GM13976 (cell line): ENCODE measurements around the gene EXD2.

Experiments used
- DNase-seq: peaks from one replicate; pipeline ENCODE4 v3.0.0; 2012; ENCODE audit warnings: low spot score
- CTCF ChIP-seq: IDR thresholded peaks from 2 replicates; pipeline ENCODE4 v1.5.1; 2012; ENCODE audit warnings: borderline replicate concordance, mild to moderate bottlenecking; ENCODE audit not compliant: insufficient read depth; ENCODE audit errors: extremely low read depth, missing control alignments, control extremely low read depth
- in situ Hi-C: fragments of 300-500 bp; cut with MboI; formaldehyde crosslinking; loops from one replicate; pipeline ENCODE4 v1.12.0; 2022; ENCODE audit warnings: low sequenced_read_pairs, mixed read lengths, inconsistent platforms; ENCODE audit not compliant: unreplicated experiment

The EXD2 gene

GRCh38 chr14:69259168-69259526 is 67.8 kb downstream of the EXD2 start:
- no peak for DNase-seq
- in situ Hi-C loops, result no loop called here
- TF ChIP-seq CTCF, result no peak

- TF ChIP-seq CTCF, result no peak
- in situ Hi-C loops, result no loop called here
- DNase-seq, result peak; percentile 58
Measured at GRCh38 chr14:69259527-69260189, 68.4 kb downstream of the EXD2 start, which contains the start of gene GALNT16. Gene GALNT16, plus strand, starts transcription at chr14:69260158. Its CDS starts 133 bp downstream, at chr14:69260291.

- in situ Hi-C loops, result no loop called here
- no peak for TF ChIP-seq CTCF
- DNase-seq, result peak; percentile 50
Measured at GRCh38 chr14:69260190-69260860, 69.0 kb downstream of the EXD2 start.

GRCh38 chr14:69260861-69261564 is 69.7 kb downstream of the EXD2 start:
- peak; percentile 66 for TF ChIP-seq CTCF
- in situ Hi-C loops, result no loop called here
- DNase-seq, result peak; percentile 92

GRCh38 chr14:69261761-69262331 is 70.5 kb downstream of the EXD2 start:
- in situ Hi-C loops, result no loop called here
- TF ChIP-seq CTCF, result no peak
- no peak for DNase-seq

- no peak for DNase-seq
- in situ Hi-C loops, result no loop called here
- TF ChIP-seq CTCF, result no peak
Measured at GRCh38 chr14:69262516-69262915, 71.2 kb downstream of the EXD2 start.
